Anterior cingulate cortex (tissue), 58 donors: ENCODE data around the gene PSD2.

ENCODE experiments used
- DNase-seq, 58 donors: peaks; one replicate each; lab custom pipeline; 2025; lab: John Stamatoyannopoulos, UW

Gene PSD2

GRCh38 chr5:139867581-139867980, 72.0 kb downstream of the PSD2 start:
- no peak for DNase-seq

GRCh38 chr5:139869042-139869790, 73.6 kb downstream of the PSD2 start:
- peak in 4 of 58 donors; percentile 17 to 36 (median 26) for DNase-seq

GRCh38 chr5:139870677-139871076, 75.1 kb downstream of the PSD2 start:
- DNase-seq = no peak

- DNase-seq = no peak
Measured at GRCh38 chr5:139871614-139872013, 76.0 kb downstream of the PSD2 start.

GRCh38 chr5:139872052-139872766, 76.6 kb downstream of the PSD2 start:
- no peak for DNase-seq

GRCh38 chr5:139872851-139873794, 77.5 kb downstream of the PSD2 start:
- DNase-seq = no peak

- no peak for DNase-seq
Measured at GRCh38 chr5:139875957-139876356, 80.3 kb downstream of the PSD2 start.

GRCh38 chr5:139877129-139877597, 81.6 kb downstream of the PSD2 start:
- no peak for DNase-seq

GRCh38 chr5:139878093-139878492, 82.5 kb downstream of the PSD2 start:
- DNase-seq = peak in 1 of 58 donors; percentile 16

GRCh38 chr5:139880416-139881142, 85.0 kb downstream of the PSD2 start:
- no peak for DNase-seq

- no peak for DNase-seq
Measured at GRCh38 chr5:139881143-139881733, 85.6 kb downstream of the PSD2 start.

GRCh38 chr5:139882316-139882715, 86.7 kb downstream of the PSD2 start:
- no peak for DNase-seq

- DNase-seq = no peak
Measured at GRCh38 chr5:139882961-139883539, 87.4 kb downstream of the PSD2 start.

- peak in 7 of 58 donors; percentile 10 to 38 (median 23) for DNase-seq
Measured at GRCh38 chr5:139884144-139884543, 88.5 kb downstream of the PSD2 start.

- DNase-seq = no peak
Measured at GRCh38 chr5:139884734-139885133, 89.1 kb downstream of the PSD2 start.

GRCh38 chr5:139885172-139885856, 89.7 kb downstream of the PSD2 start:
- DNase-seq = no peak

GRCh38 chr5:139885857-139886208, 90.2 kb downstream of the PSD2 start:
- no peak for DNase-seq

- no peak for DNase-seq
Measured at GRCh38 chr5:139886213-139886612, 90.6 kb downstream of the PSD2 start.

- no peak for DNase-seq
Measured at GRCh38 chr5:139888370-139888769, 92.8 kb downstream of the PSD2 start.
